Vagina (tissue), 2 donors: ENCODE data around the gene CEP250.

Experiments
- POLR2A ChIP-seq, 2 donors: fragments of 450-650 bp; IDR thresholded peaks; one replicate each; pipeline ENCODE4 v1.6.1; 2017; ENCODE audit warnings: antibody characterized with exemption in 2 of 2, mild to moderate bottlenecking in 2 of 2, moderate library complexity in 2 of 2
- POLR2AphosphoS5 ChIP-seq, 2 donors: sonication (generic); formaldehyde crosslinking; IDR thresholded peaks; one replicate each; pipeline ENCODE4 v1.9.0; 2017; ENCODE audit warnings: antibody characterized with exemption in 2 of 2, mild to moderate bottlenecking in 2 of 2, low read depth in 1 of 2; ENCODE audit not compliant: insufficient read depth in 1 of 2
- TF ChIP-seq, protein P1 (sequence below), 3 experiments: fragments of 450-650 bp in 2 of 3; fragments of 200-600 bp in 1 of 3; sonication (generic) in 1 of 3; IDR thresholded peaks; one replicate each; pipeline ENCODE4 v1.5.1; 2017 to 2019; ENCODE audit warnings: antibody characterized with exemption in 3 of 3, mild to moderate bottlenecking in 2 of 3, moderate library complexity in 2 of 3

GRCh38 chr20:35539756-35540212, 84.4 kb downstream of the CEP250 start:
- TF ChIP-seq, protein P1, sequence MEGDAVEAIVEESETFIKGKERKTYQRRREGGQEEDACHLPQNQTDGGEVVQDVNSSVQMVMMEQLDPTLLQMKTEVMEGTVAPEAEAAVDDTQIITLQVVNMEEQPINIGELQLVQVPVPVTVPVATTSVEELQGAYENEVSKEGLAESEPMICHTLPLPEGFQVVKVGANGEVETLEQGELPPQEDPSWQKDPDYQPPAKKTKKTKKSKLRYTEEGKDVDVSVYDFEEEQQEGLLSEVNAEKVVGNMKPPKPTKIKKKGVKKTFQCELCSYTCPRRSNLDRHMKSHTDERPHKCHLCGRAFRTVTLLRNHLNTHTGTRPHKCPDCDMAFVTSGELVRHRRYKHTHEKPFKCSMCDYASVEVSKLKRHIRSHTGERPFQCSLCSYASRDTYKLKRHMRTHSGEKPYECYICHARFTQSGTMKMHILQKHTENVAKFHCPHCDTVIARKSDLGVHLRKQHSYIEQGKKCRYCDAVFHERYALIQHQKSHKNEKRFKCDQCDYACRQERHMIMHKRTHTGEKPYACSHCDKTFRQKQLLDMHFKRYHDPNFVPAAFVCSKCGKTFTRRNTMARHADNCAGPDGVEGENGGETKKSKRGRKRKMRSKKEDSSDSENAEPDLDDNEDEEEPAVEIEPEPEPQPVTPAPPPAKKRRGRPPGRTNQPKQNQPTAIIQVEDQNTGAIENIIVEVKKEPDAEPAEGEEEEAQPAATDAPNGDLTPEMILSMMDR (IDR thresholded peaks at IDR 0.05), result no peak
- TF ChIP-seq POLR2AphosphoS5 (IDR thresholded peaks at IDR 0.05; ENCODE audit: insufficient read depth in 1 of 2, low read depth in 1 of 2) (no peak), POLR2A (IDR thresholded peaks at IDR 0.05) (no peak)
